ENCODE results near the gene RAB17.

RAB17 gene

GRCh38 chr2:237534380-237534779, 56.2 kb downstream of the RAB17 start:
- DNase-seq: no peak

DNA sequence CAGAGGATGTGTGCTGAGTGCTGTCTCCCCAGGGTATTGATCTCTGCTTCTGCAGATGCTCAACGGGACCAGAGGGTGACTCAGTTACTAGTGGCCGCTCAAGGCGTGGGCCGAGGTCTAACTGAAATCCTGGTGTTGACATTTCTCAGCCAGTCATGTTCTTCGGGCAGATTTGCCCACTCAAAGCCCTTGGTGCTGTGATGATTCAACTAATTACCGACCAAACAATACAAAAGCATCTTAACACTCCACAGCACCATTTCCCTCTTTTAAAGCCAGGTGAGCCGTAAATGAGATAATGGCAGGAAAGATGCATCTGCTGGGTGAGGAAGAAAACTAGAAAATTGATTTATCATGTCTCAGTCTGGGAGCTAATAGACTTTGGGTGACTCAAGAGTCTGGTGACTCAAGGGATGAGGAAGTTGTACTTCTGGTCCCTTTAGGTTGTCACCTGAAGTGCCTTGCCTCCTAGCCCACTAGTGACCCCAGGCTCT, 56.8 kb downstream of the RAB17 start:
- DNase-seq: no peak

DNA sequence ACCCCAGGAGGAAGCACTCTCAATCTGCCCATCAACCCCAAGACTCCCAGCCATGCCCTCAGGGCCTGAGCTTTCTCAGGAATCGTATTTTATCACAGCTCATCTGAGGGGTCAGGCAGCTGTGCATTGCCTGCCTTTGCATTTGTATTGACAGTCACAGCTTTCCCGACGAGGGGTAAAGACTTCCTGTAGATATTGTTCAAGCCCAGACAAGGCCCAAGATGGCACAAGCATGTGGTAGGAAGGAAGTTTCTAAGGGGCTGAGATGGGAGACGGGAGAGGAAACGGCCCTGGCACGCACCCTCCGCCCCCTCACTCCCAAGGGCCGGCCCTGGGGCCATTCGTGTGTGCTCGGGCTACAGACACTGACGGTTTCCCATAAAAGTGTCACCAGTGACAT, 58.4 kb downstream of the RAB17 start:
- no peak for DNase-seq

DNA sequence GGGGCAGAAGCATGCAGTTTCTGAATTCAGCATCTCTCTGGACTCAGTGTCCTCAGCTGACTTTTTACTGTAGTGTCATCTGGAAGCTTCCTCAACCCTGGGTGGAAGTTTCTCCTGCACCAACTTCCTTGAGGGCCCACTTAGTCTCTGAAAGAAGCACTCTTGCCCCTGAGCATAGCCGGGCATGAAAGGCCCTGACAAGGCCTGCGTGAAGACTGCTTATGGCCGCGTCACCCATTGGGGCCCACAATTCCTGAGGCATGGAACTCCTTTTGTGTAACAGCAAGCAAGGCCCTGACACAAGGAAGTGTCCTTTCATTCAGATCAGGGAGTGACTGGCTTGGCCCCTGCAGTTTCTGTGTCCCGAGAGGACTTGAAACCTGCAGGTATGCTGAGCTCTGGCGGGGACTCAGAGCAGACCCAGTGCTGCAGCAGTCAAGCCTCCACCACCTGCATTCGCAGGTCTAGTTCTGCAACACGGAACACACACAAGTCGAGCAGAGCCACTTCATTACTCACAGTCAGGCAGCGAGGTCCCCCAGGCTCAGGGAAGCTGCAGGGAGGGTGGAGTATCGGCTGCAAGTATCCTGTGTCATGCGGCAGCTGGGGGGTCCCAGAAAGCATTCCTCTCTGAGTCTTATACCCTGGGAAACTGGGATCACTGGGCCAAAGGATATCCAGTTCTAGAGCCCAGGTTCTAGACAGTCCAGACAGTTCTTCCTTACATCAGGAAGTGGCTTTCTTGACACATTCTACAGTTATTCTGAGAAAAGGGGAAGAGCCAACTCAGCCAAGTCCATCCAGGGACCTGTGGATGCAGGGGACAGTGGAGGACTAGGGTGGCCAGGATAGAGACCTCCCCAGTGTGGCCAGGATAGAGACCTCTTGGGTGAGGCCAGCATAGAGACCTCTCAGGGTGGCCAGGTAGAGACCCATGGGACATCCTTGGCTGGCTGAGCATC, 59.8 kb downstream of the RAB17 start:
- no peak for DNase-seq

DNA sequence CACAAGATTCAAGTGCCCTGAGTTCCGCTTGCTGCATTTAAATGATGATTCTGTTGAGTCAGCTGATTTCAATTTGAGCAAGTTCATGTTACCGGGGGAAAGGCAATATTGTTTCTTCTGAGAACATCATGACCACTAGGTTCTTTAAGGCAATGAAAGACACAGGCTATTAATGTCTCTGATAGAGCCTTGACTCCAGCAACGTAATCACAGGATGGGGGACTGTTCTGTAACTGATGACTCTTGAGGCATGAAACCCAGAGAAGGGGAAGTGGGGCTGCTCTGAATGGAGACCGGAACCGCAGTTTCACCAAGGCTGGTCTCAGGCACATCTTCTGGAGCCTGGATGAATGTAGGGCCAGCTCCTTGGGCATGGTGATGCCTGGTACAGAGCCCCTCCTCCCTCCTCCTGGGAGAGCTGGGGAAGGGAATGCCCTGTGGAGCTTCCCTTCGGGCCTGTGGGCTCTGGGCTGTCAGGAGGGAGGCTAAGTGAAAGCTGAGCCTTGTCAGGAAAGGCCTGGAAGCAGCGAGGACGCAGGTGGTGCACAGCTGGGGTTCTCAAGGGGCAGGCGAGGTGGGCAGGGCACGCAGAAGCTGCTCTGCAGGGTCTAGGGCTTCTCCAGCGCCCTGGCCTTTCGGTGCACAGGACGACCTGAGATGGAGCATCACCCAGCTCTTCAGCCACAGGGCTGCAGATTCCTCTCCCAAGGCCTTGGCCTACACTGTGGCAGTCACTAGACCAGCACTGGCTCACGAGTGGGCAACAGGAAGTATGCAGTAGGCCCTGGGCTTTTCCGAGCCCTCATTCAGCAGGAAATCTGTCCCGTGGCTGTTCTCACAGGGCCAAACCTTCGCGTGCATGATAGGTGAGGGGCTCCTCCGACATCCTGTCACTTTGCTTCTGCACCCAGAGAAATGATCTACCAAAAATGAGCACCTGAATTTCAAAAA, 60.8 kb downstream of the RAB17 start:
- no peak for DNase-seq

DNA sequence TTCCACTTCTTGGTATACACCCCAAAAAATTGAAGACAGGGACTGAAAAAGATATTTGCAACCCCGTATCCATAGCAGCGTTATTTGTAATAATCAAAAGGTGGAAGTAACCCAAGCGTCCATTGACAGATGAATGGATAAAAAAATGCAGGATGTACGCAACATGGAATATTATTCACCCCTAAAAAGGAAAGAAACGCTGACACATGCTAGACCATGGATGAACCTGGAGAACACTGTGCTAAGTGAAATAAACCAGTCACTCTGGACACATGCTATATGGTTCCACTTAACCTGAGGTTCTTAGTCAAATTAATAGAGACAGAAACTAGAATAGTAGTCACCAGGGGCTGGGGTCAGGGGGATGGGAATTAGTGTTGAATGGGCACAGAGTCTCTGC, 62.8 kb downstream of the RAB17 start:
- no peak for DNase-seq

DNA sequence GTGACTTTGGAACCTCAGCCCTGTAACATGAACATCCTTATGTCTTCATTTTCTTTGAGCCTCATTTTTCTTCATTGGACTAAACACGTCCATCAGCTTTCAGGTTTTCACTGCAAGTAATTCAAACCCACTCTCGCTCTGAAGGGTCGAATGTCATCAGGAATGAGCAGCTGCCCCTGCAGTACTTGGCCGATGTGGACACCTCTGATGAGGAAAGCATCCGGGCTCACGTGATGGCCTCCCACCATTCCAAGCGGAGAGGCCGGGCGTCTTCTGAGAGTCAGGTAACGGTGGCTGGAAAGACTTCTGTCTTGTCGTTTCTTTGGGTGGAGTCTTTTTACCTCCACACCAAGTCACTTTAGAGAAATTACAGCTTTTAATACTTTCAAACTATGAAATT, 63.3 kb downstream of the RAB17 start:
- no peak for DNase-seq

DNA sequence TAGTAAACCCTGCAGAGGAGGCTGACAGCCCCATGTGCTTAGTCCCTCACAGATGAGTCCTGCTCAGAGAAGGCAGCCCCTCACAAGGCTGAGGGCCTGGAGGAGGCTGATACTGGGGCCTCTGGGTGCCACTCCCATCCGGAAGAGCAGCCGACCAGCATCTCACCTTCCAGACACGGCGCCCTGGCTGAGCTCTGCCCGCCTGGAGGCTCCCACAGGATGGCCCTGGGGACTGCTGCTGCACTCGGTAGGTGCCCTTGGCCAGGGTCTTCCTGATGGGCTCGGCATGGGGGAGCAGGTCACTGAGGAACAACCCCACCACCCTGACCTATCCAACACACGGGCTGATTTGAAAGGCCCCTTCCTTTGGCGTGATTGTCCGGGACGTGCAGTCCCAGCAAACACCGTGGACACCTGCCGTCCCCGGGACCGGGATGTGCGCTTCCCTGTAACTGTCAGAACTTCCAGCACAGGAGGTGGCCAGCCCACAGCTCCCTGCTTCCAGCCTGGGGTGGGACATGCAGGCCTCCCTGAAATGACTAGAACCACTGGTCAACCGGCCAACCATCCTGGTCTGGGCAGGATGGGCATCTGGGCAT, 64.9 kb downstream of the RAB17 start:
- no peak for DNase-seq

GRCh38 chr2:237524631-237525030, 65.9 kb downstream of the RAB17 start:
- no peak for DNase-seq

Measured in effector CD8-positive, alpha-beta T cell (primary cell).